Esophagus muscularis mucosa (tissue), 4 donors: Measurements from ENCODE around the gene DNAJC24. TPM values are rescaled to one million over a fixed set of nuclear protein-coding genes. Genes with fewer than 3 reads are reported as not detected.

Source experiments
- DNase-seq: peaks from one replicate; pipeline ENCODE4 v3.0.0-alpha.2; 2017; ENCODE audit errors: extremely low spot score
- H3K27ac ChIP-seq, 4 donors: fragments of 200-600 bp; sonication (generic); replicated peaks in 1 of 4; 1 replicate in 3 of 4; 2 replicates in 1 of 4; pipeline ENCODE4 v1.5.1; 2016 to 2019; ENCODE audit warnings: mild to moderate bottlenecking in 1 of 4
- H3K27me3 ChIP-seq, 4 donors: fragments of 200-600 bp; sonication (generic); one replicate each; pipeline versions ENCODE4 v1.5.1 to v1.6.0; 2016 to 2019
- H3K36me3 ChIP-seq, 4 donors: fragments of 200-600 bp; sonication (generic); one replicate each; pipeline ENCODE4 v1.5.1; 2016 to 2019
- H3K4me1 ChIP-seq, 4 donors: fragments of 200-600 bp; sonication (generic); one replicate each; pipeline ENCODE4 v1.5.1; 2016 to 2019
- H3K4me3 ChIP-seq, 4 donors: fragments of 200-600 bp; sonication (generic); 1 replicate in 2 of 4; 2 replicates in 2 of 4; pipeline ENCODE4 v1.5.1; 2016 to 2019; ENCODE audit warnings: mild to moderate bottlenecking in 4 of 4, moderate library complexity in 1 of 4
- H3K9me3 ChIP-seq, 4 donors: fragments of 200-600 bp; sonication (generic); 1 replicate in 3 of 4; 2 replicates in 1 of 4; pipeline ENCODE4 v1.5.1; 2016 to 2019
- EP300 ChIP-seq: sonication (generic); formaldehyde crosslinking; IDR thresholded peaks from one replicate; pipeline ENCODE4 v1.6.1; 2017; ENCODE audit warnings: antibody characterized with exemption
- POLR2A ChIP-seq: fragments of 450-650 bp; IDR thresholded peaks from one replicate; pipeline ENCODE4 v1.6.1; 2017; ENCODE audit warnings: antibody characterized with exemption, moderate library complexity, mild to moderate bottlenecking, low read depth
- POLR2AphosphoS5 ChIP-seq, 2 donors: sonication (generic); formaldehyde crosslinking; IDR thresholded peaks; one replicate each; pipeline ENCODE4 v1.6.1; 2017; ENCODE audit warnings: antibody characterized with exemption in 2 of 2
- WGBS: methylation state at CpG from one replicate; pipeline ENCODE4 v1.1.5; 2018; 5-methylcytosine and 5-hydroxymethylcytosine counted together
- intact Hi-C: fragments of 100-400 bp; cut with DNase I; formaldehyde crosslinking; loops from one replicate; pipeline ENCODE4 v1.15.1; 2023
- total RNA-seq, 4 donors: library from RNA; depleted of rRNA; stranded (reverse); fragments of >200 nt; gene quantifications; one replicate each; pipeline versions ENCODE4 v1.1.0 to v1.2.1, GENCODE V29; 2016
- TF ChIP-seq, protein P1 (sequence below), 3 experiments: fragments of 200-600 bp in 2 of 3; fragments of 450-650 bp in 1 of 3; sonication (generic) in 2 of 3; IDR thresholded peaks; one replicate each; pipeline ENCODE4 v1.5.1; 2017 to 2019; ENCODE audit warnings: antibody characterized with exemption in 3 of 3, mild to moderate bottlenecking in 2 of 3, moderate library complexity in 1 of 3

DNAJC24 gene
- total RNA-seq, 4 donors from 2014 or later, result 13.9 to 27.0 (median 15.2) TPM

DNA sequence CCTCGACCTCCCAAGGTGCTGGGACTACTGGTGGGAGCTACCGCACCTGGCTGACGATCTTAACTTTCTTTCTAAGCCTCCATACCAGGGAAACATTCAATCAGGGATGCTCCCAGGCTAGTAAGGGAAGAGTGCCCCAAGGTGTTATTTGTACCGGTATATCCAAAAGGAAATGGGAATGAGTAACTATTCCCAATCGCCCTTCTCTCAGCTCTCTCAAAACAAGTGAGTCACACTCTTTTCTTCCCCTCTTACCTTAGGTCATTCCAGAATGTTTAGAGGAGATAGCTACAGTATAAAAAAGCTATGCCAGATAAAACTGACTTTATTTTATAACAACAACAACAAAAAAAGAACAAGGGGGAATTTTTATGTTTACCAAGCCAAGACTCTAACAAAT lies 13.8 kb upstream of the DNAJC24 start:
- Histone ChIP-seq H3K9me3 (no peaks in the 10 kb centered on the region), H3K27ac (no peak overlapping the region), H3K36me3 (no peaks in the 10 kb centered on the region), H3K27me3 (no peaks in the 10 kb centered on the region), H3K4me1 (no peaks in the 10 kb centered on the region), H3K4me3 (no peak overlapping the region)
- 91% methylated on average over 5 of the region's 5 CpGs for WGBS
- intact Hi-C loops, result no loop called here
- DNase-seq, result no peak
- TF ChIP-seq EP300, result no peak
- no peak for TF ChIP-seq POLR2AphosphoS5 (IDR thresholded peaks at IDR 0.05)
- TF ChIP-seq, protein P1, sequence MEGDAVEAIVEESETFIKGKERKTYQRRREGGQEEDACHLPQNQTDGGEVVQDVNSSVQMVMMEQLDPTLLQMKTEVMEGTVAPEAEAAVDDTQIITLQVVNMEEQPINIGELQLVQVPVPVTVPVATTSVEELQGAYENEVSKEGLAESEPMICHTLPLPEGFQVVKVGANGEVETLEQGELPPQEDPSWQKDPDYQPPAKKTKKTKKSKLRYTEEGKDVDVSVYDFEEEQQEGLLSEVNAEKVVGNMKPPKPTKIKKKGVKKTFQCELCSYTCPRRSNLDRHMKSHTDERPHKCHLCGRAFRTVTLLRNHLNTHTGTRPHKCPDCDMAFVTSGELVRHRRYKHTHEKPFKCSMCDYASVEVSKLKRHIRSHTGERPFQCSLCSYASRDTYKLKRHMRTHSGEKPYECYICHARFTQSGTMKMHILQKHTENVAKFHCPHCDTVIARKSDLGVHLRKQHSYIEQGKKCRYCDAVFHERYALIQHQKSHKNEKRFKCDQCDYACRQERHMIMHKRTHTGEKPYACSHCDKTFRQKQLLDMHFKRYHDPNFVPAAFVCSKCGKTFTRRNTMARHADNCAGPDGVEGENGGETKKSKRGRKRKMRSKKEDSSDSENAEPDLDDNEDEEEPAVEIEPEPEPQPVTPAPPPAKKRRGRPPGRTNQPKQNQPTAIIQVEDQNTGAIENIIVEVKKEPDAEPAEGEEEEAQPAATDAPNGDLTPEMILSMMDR (IDR thresholded peaks at IDR 0.05), result no peak
- no peak for TF ChIP-seq POLR2A

DNA sequence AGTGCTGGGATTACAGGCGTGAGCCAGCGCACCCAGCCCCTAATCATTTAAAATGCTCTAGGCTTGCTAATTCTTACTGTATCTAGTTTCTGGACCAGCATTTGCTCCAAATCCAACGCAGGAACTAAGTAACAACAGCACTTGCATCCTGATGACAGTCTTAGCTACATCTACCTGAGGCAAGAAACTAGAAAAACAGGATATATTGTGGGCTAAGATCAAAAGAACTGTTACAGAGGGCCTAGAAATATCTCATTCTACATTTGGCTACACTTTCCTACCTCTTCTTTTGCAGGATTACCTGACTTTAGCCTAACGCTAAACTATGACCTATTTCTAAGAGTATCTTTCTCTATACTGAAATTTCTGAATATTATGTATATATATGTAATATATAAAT lies 7.9 kb upstream of the DNAJC24 start:
- no peak for TF ChIP-seq POLR2A
- TF ChIP-seq, protein P1 (IDR thresholded peaks at IDR 0.05), result no peak
- TF ChIP-seq EP300, result no peak
- no peak for TF ChIP-seq POLR2AphosphoS5 (IDR thresholded peaks at IDR 0.05)
- Histone ChIP-seq H3K36me3 (no peaks in the 10 kb centered on the region), H3K4me3 (no peak overlapping the region), H3K9me3 (no peaks in the 10 kb centered on the region), H3K27me3 (no peaks in the 10 kb centered on the region), H3K27ac (no peak overlapping the region), H3K4me1 (no peaks in the 10 kb centered on the region)
- 90% methylated on average over 4 of the region's 4 CpGs for WGBS
- DNase-seq, result no peak
- intact Hi-C loops, result no loop called here

DNA sequence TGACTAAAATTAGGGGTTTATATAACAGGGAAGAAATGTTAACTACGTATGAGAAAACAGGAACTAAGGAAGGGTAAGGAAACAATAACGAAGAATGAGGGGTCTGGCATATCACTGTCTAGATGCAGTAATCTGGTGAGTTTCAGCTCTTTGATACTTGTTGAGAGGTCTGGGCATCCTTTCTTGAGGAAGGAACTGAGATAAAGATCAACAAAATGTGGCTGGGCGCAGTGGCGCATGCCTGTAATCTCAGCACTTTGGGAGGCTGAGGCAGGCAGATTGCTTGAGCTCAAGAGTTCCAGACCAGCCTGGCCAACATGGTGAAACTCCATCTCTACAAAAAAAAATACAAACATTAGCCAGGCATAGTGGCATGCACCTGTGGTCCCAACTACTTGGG lies 2.9 kb upstream of the DNAJC24 start:
- no peak for DNase-seq
- no peak overlapping the region for H3K4me3 ChIP-seq
- 68% methylated on average over 4 of the region's 4 CpGs for WGBS
- H3K9me3 ChIP-seq, result no peaks in the 10 kb centered on the region
- no peaks in the 10 kb centered on the region for H3K36me3 ChIP-seq
- intact Hi-C loops, result no loop called here
- TF ChIP-seq POLR2AphosphoS5 (IDR thresholded peaks at IDR 0.05) (no peak), EP300 (no peak), POLR2A (no peak)
- TF ChIP-seq, protein P1 (IDR thresholded peaks at IDR 0.05), result no peak
- no peak overlapping the region for H3K27ac ChIP-seq
- H3K27me3 ChIP-seq, result no peaks in the 10 kb centered on the region
- H3K4me1 ChIP-seq, result peaks cover 8 to 23% (median 18%) of the 10 kb centered on the region in 4 donors

DNA sequence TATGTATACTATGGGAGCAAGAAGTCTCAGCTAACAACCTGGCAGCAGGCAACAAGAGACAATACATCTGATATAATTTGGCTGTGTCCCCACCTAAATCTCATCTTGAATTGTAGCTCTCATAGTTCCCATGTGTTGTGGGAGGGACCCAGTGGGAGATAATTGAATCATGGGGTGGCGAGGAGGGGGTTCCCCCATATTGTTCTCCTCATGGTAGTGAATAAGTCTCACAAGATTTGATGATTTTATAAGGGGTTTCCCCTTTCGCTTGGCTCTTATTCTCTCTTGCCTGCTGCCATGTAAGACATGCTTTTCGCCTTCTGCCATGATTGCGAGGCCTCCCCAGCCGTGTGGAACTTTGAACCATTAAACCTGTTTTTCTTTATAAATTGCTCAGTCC lies 6.2 kb downstream of the DNAJC24 start:
- WGBS, result 96% methylated on average over 5 of the region's 5 CpGs
- H3K27me3 ChIP-seq, result no peaks in the 10 kb centered on the region
- H3K4me3 ChIP-seq, result no peak overlapping the region
- DNase-seq, result no peak
- peaks cover 0 to 10% (median 5%) of the 10 kb centered on the region in 4 donors for H3K4me1 ChIP-seq
- intact Hi-C loops, result no loop called here
- no peaks in the 10 kb centered on the region for H3K36me3 ChIP-seq
- TF ChIP-seq EP300, result no peak
- no peak for TF ChIP-seq POLR2A
- TF ChIP-seq POLR2AphosphoS5 (IDR thresholded peaks at IDR 0.05), result no peak
- TF ChIP-seq, protein P1 (IDR thresholded peaks at IDR 0.05), result no peak
- no peak overlapping the region for H3K27ac ChIP-seq
- no peaks in the 10 kb centered on the region for H3K9me3 ChIP-seq

DNA sequence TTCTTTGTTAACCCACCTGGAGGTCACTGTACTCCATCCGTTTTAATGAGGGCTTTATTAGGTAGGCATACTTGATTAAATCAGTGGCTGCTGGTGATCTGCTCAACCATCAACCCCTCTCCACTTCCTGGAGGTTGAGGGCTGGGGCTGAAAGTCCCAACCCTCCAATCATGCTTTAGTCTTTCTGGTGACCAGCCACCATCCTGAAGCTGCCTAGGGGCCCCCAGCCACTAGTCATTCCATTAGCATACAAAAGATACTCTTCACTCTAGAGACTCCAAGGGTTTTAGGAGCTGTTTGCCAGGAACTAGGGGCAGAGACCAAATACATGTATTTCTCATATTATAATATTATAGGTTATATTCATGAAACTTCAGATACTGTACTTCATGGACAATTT lies 13.5 kb downstream of the DNAJC24 start:
- no peaks in the 10 kb centered on the region for H3K4me1 ChIP-seq
- no peaks in the 10 kb centered on the region for H3K27me3 ChIP-seq
- H3K4me3 ChIP-seq, result no peak overlapping the region
- peaks cover 0 to 8% (median 0%) of the 10 kb centered on the region in 4 donors for H3K36me3 ChIP-seq
- intact Hi-C loops, result no loop called here
- 79% methylated on average over 1 of the region's 1 CpG for WGBS
- TF ChIP-seq EP300 (no peak), POLR2AphosphoS5 (IDR thresholded peaks at IDR 0.05) (no peak), POLR2A (no peak)
- TF ChIP-seq, protein P1 (IDR thresholded peaks at IDR 0.05), result no peak
- no peak overlapping the region for H3K27ac ChIP-seq
- no peaks in the 10 kb centered on the region for H3K9me3 ChIP-seq
- no peak for DNase-seq
